Small intestine (tissue), 7 donors: ENCODE data around the gene FUOM. TPM values are rescaled to one million over a fixed set of nuclear protein-coding genes. Genes with fewer than 3 reads are reported as not detected.

Source experiments
- DNase-seq, 2 donors: peaks; one replicate each; pipeline versions ENCODE4 v3.0.0 to v3.0.0-alpha.2; 2013
- FAIRE-seq: peaks from 2 replicates; lab custom pipeline; 2012; peaks lifted over from hg19 to GRCh38; lab: Jason Lieb, UNC
- H3K27ac ChIP-seq, 3 donors: one replicate each; pipeline ENCODE4 v1.5.1; 2013; ENCODE audit warnings: low read length in 2 of 3, mild to moderate bottlenecking in 2 of 3, control low read depth in 1 of 3, inconsistent platforms in 1 of 3, low read depth in 1 of 3, moderate library complexity in 1 of 3
- H3K27me3 ChIP-seq, 3 donors: one replicate each; pipeline ENCODE4 v1.6.1; 2013; ENCODE audit warnings: low read length in 3 of 3, inconsistent platforms in 1 of 3; ENCODE audit not compliant: control insufficient read depth in 3 of 3, insufficient read depth in 3 of 3
- H3K36me3 ChIP-seq, 3 donors: one replicate each; pipeline ENCODE4 v1.6.1; 2013; ENCODE audit warnings: low read length in 3 of 3, inconsistent platforms in 1 of 3, low read depth in 1 of 3, mild to moderate bottlenecking in 1 of 3, moderate library complexity in 1 of 3; ENCODE audit not compliant: control insufficient read depth in 3 of 3, insufficient read depth in 2 of 3
- H3K4me1 ChIP-seq, 3 donors: one replicate each; pipeline ENCODE4 v1.6.1; 2013; ENCODE audit warnings: low read length in 2 of 3, inconsistent platforms in 1 of 3, low read depth in 1 of 3, mild to moderate bottlenecking in 1 of 3, moderate library complexity in 1 of 3; ENCODE audit not compliant: control insufficient read depth in 3 of 3, insufficient read depth in 2 of 3
- H3K4me3 ChIP-seq, 3 donors: one replicate each; pipeline ENCODE4 v1.5.1; 2013; ENCODE audit warnings: low read length in 3 of 3, control low read depth in 1 of 3, inconsistent platforms in 1 of 3, low read depth in 1 of 3, mild to moderate bottlenecking in 1 of 3, moderate library complexity in 1 of 3
- H3K9me3 ChIP-seq, 2 donors: one replicate each; pipeline ENCODE4 v1.6.1; 2013; ENCODE audit warnings: low read depth in 1 of 2, low read length in 1 of 2; ENCODE audit not compliant: control insufficient read depth in 2 of 2, insufficient read depth in 1 of 2
- WGBS, 3 donors: extraction: QIAGEN DNeasy Blood & Tissue Kit; methylation state at CpG; one replicate each; pipeline ENCODE4 v1.1.7; 2013; 5-methylcytosine and 5-hydroxymethylcytosine counted together
- polyA plus RNA-seq, 4 donors: library from polyadenylated mRNA; stranded (reverse) in 3 of 4; unstranded in 1 of 4; fragments of 200-250 nt in 3 of 4; fragments of 120-200 nt in 1 of 4; gene quantifications; one replicate each; pipeline versions ENCODE4 v1.2.1 to v1.2.3, GENCODE V29; 2013
- donor health status: healthy with polysubstance abuse.
- donor health status: control.
- donor health status: control.
- donor health status: Bipolar disorder and iron deficiency.
- donor health status: healthy.

The FUOM gene
- polyA plus RNA-seq, 4 donors = 62.5 to 320 (median 165) TPM

DNA sequence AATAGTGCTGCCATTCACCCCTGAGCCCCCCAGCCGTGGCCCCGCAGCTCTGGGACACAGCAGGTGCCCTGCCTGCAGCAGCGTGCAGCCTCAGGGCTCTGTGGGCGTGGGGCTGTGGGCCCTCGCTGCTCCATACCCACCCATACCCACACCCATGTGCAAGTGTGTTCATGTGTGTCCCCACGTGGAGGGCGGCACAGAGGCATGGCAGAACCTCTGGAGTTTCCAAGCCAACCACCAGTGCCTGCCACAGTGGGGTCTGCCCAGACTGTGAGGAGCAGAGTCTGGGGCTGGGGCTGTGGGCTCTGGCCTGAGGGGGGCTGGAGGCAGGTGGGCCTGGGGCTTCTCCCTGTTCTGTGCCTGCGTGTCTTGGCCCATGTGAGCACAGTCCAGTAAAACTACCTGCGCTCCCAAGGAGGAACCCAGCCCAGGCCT, 8.2 kb downstream of the FUOM start:
- no peak for FAIRE-seq
- H3K36me3 ChIP-seq = peaks cover 0 to 49% (median 0%) of the 10 kb centered on the region in 3 donors
- peaks cover 0 to 30% (median 2%) of the 10 kb centered on the region in 3 donors for H3K4me1 ChIP-seq
- no peaks in the 10 kb centered on the region for H3K27me3 ChIP-seq
- peaks cover 0 to 10% of the 10 kb centered on the region in 2 donors for H3K9me3 ChIP-seq
- DNase-seq = no peak
- peak overlapping the region in 1 of 3 donors; percentile 18 for H3K4me3 ChIP-seq
- H3K27ac ChIP-seq = no peak overlapping the region
- 52 to 64% (median 60%) methylated on average over 8 to 9 of the region's 9 CpGs for WGBS, 3 donors

DNA sequence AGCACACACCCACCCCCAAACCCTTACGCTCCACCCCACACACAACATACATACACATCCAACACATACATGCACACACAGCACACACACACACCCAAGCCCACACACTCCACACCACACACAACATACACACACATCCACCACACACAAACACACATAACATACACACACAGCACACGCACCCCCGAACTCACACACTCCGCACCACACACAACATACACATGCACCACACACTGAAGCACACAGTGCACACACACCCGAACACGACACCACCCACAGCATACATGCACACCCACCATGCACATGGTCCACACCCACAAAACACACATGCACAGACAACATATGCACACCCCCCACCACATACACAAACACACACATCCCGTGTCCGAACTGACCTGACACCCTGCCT, 8.7 kb downstream of the FUOM start:
- 77 to 82% (median 82%) methylated on average over 8 of the region's 8 CpGs for WGBS, 3 donors
- Histone ChIP-seq H3K27ac (no peak overlapping the region), H3K9me3 (peaks cover 0 to 12% of the 10 kb centered on the region in 2 donors), H3K4me1 (peaks cover 0 to 30% (median 2%) of the 10 kb centered on the region in 3 donors), H3K27me3 (no peaks in the 10 kb centered on the region), H3K36me3 (peaks cover 0 to 45% (median 0%) of the 10 kb centered on the region in 3 donors), H3K4me3 (peak overlapping the region in 1 of 3 donors; percentile 18)
- no peak for FAIRE-seq
- no peak for DNase-seq

DNA sequence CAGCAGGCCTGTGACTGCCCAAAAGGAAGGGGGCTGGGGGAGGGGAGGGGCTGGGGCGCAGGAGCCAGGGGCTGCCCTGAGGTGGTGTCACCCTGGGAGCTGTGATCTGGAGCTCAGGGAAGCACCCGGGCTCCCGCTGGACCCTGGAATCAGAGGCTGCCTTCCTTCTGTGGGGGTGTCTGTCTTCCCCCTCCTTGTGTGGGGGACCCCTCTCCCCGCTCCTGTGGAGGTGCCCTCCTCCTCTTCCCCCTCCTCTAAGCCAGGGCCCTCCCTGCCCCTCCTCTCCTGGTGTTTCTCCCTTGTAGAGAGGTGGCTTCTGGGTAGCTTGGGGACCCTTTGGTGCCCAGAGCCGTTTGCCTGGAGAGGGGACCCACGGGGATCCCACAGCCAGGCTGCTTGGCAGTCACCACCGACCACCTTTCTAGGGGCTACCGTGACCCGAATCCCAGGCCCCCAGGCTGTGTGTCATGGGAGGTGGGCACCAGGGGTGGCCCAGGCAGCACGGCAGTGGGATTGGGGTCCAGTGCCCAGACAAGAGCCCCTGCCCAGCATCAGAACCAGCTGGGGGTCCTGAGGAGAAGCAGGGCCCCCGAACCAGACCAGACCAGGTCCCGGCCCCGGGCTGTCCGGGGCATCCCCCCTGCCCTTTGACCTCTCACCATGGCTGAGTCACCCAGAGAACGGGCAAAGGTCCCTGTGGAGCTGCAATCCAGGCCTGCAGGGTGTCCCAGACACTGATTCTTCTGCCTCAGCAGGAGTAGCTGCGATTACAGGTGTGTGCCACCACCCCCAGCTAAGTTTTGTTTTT, 9.9 kb downstream of the FUOM start:
- 11 to 39% (median 29%) methylated on average over 11 to 16 of the region's 16 CpGs for WGBS, 3 donors
- peaks cover 0 to 3% (median 0%) of the 10 kb centered on the region in 3 donors for H3K27me3 ChIP-seq
- peaks cover 0 to 36% (median 0%) of the 10 kb centered on the region in 3 donors for H3K36me3 ChIP-seq
- DNase-seq (peak; percentile 82 to 91), FAIRE-seq (no peak)
- H3K4me3 ChIP-seq = peak overlapping the region in 2 of 3 donors; percentile 55 to 75
- peak overlapping the region; percentile 76 to 97 (median 93) for H3K27ac ChIP-seq
- peaks cover 0 to 37% (median 2%) of the 10 kb centered on the region in 3 donors for H3K4me1 ChIP-seq
- peaks cover 0 to 12% of the 10 kb centered on the region in 2 donors for H3K9me3 ChIP-seq

- peak in 1 of 2 donors; percentile 24 for DNase-seq
- 44 to 47% (median 47%) methylated on average over 10 to 11 of the region's 11 CpGs for WGBS, 3 donors
- FAIRE-seq = no peak
- Histone ChIP-seq H3K9me3 (peaks cover 0 to 12% of the 10 kb centered on the region in 2 donors), H3K36me3 (peaks cover 0 to 21% (median 0%) of the 10 kb centered on the region in 3 donors), H3K4me1 (peaks cover 0 to 42% (median 2%) of the 10 kb centered on the region in 3 donors), H3K4me3 (no peak overlapping the region), H3K27ac (peak overlapping the region in 2 of 3 donors; percentile 37 to 93), H3K27me3 (peaks cover 0 to 3% (median 0%) of the 10 kb centered on the region in 3 donors)
Measured at GRCh38 chr10:133346413-133346812, 11.4 kb downstream of the FUOM start.

GRCh38 chr10:133344236-133344635, 13.6 kb downstream of the FUOM start:
- FAIRE-seq = no peak
- WGBS, 3 donors = 71 to 88% (median 75%) methylated on average over 5 of the region's 5 CpGs

GRCh38 chr10:133343558-133343957, 14.3 kb downstream of the FUOM start:
- no peaks in the 10 kb centered on the region for H3K36me3 ChIP-seq
- H3K4me3 ChIP-seq = peak overlapping the region in 1 of 3 donors; percentile 28
- peak; percentile 53 to 85 for DNase-seq
- peaks cover 0 to 3% (median 3%) of the 10 kb centered on the region in 3 donors for H3K27me3 ChIP-seq
- peaks cover 0 to 10% of the 10 kb centered on the region in 2 donors for H3K9me3 ChIP-seq
- 7 to 45% (median 23%) methylated on average over 9 of the region's 9 CpGs for WGBS, 3 donors
- peak overlapping the region in 2 of 3 donors; percentile 89 to 90 for H3K27ac ChIP-seq
- FAIRE-seq = no peak
- peaks cover 0 to 30% (median 2%) of the 10 kb centered on the region in 3 donors for H3K4me1 ChIP-seq

More at GRCh38 chr10:133344236-133344635, 13.6 kb downstream of the FUOM start:
- peaks cover 0 to 2% (median 0%) of the 10 kb centered on the region in 3 donors for H3K36me3 ChIP-seq
- H3K27me3 ChIP-seq = peaks cover 0 to 3% (median 0%) of the 10 kb centered on the region in 3 donors
- H3K4me3 ChIP-seq = no peak overlapping the region
- no peak overlapping the region for H3K27ac ChIP-seq
- DNase-seq = no peak
- peaks cover 0 to 31% (median 2%) of the 10 kb centered on the region in 3 donors for H3K4me1 ChIP-seq
- H3K9me3 ChIP-seq = peaks cover 0 to 10% of the 10 kb centered on the region in 2 donors

DNA sequence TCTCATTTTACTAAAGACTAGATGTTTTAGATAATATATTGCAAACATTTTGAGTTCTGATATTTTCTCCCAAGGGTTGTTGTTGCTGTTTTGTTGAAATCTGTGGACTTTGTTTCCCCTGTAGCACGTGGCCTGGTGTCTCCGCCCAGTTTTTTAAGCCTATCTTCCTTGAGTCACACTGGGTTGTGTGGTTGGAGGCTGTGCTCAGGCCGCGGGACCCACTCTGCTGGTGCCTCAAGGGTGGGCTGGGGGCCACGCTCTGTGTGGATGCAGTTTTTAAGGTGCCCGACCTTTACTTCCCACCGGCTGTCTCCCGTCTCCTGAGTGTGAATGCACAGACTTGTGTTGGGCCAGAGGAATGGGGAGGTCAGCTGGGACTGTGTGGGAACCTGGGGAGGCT, 14.9 kb downstream of the FUOM start:
- no peak for FAIRE-seq
- Histone ChIP-seq H3K27ac (peak overlapping the region; percentile 0 to 90 (median 89)), H3K4me1 (peaks cover 0 to 25% (median 2%) of the 10 kb centered on the region in 3 donors), H3K4me3 (peak overlapping the region in 1 of 3 donors; percentile 28), H3K9me3 (peaks cover 0 to 10% of the 10 kb centered on the region in 2 donors), H3K36me3 (no peaks in the 10 kb centered on the region), H3K27me3 (peaks cover 0 to 9% (median 9%) of the 10 kb centered on the region in 3 donors)
- peak; percentile 45 to 78 for DNase-seq
- 41 to 66% (median 52%) methylated on average over 8 of the region's 8 CpGs for WGBS, 3 donors

DNA sequence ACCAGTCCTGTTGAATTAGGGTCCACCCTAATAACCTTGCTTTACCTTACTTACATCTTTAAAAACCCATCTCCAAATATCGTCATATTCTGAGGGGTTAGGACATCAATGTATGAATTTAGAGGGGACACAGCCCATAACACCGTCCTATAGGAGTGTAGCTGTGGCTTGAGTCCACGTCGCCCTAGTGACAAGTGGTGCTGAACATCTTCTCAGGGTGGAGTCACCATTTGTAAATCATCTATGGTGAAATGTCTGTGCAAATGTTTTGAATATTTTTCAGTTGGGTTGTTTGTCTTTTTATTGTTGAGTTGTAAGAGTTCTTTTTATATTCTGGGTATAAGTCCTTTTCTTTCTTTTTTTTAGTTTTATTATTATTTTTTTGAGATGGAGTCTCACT, 15.8 kb downstream of the FUOM start:
- H3K27ac ChIP-seq = no peak overlapping the region
- DNase-seq (no peak), FAIRE-seq (no peak)
- H3K9me3 ChIP-seq = peaks cover 0 to 10% of the 10 kb centered on the region in 2 donors
- peaks cover 0 to 19% (median 18%) of the 10 kb centered on the region in 3 donors for H3K27me3 ChIP-seq
- H3K36me3 ChIP-seq = no peaks in the 10 kb centered on the region
- peaks cover 0 to 16% (median 2%) of the 10 kb centered on the region in 3 donors for H3K4me1 ChIP-seq
- 82 to 97% (median 88%) methylated on average over 4 of the region's 4 CpGs for WGBS, 3 donors
- H3K4me3 ChIP-seq = no peak overlapping the region
